HL-60 (cell line): Measurements from ENCODE around the gene SLC6A11.

Experiments used
- DNase-seq, 2 experiments: peaks; one replicate each; pipeline ENCODE4 v3.0.0-alpha.2; 2010 to 2020; ENCODE audit warnings: low read depth in 1 of 2, low spot score in 1 of 2
- H3K27ac ChIP-seq: fragments of 250-450 bp; sonication (Bioruptor Pico); replicated peaks from 2 replicates; pipeline ENCODE4 v1.5.1; 2020; ENCODE audit warnings: mild to moderate bottlenecking, moderate library complexity
- H3K27me3 ChIP-seq: fragments of 250-450 bp; sonication (Bioruptor Pico); 2 replicates; pipeline ENCODE4 v1.5.1; 2021; ENCODE audit warnings: mild to moderate bottlenecking, moderate library complexity; ENCODE audit not compliant: insufficient read depth, poor library complexity, severe bottlenecking
- H3K4me3 ChIP-seq: replicated peaks from 2 replicates; pipeline ENCODE4 v1.5.1; 2011; ENCODE audit warnings: mild to moderate bottlenecking, control low read depth, low read length; ENCODE audit not compliant: insufficient read depth
- CTCF ChIP-seq: IDR thresholded peaks from one replicate; pipeline ENCODE4 v1.5.1; 2011; ENCODE audit warnings: low read length, control low read depth, inconsistent platforms; ENCODE audit not compliant: insufficient read depth
- GABPA ChIP-seq: IDR thresholded peaks from 2 replicates; pipeline ENCODE4 v1.6.1; 2012; ENCODE audit warnings: low read depth
- POLR2AphosphoS5 ChIP-seq: IDR thresholded peaks from 2 replicates; pipeline ENCODE4 v1.6.1; 2012; ENCODE audit warnings: low read depth
- SPI1 ChIP-seq: IDR thresholded peaks from 2 replicates; pipeline ENCODE4 v1.6.1; 2012; ENCODE audit warnings: low read depth, mild to moderate bottlenecking, borderline replicate concordance
- TF ChIP-seq, protein P1 (sequence below): IDR thresholded peaks from 2 replicates; pipeline ENCODE4 v1.6.1; 2012; ENCODE audit warnings: low read depth; ENCODE audit not compliant: insufficient replicate concordance

SLC6A11 gene

DNA sequence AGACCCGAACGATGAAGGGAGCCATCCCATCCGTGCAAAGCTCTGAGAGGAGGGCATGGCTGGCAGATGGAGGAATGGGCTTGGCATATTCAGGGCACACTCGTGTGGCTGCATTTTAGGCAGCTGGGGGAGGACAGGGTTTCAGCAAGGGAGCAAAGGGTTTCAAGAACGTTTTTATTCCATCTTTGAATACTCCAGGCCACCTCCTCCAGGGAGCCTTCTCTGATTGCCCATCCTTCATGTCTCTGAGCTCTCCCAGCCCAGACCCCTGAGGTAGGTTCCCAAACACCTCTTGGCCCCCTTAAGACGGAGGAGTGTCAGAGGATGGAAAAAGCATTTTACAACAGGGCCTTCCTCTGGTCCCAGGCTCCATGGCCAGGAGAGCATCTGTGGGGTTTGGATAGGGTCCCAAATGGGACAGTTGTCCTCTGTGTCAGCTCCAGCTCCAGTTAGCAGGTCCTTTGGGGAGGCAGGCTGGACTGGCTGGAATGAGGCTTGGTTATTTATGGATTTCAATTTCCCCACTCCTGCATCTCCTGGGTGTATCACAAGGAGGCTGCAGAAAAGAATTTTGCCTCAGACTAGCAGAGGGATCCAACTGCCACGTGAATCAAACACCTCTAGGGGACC lies 158.8 kb downstream of the SLC6A11 start:
- Histone ChIP-seq H3K27me3 (peaks cover 11% of the 10 kb centered on the region), H3K27ac (no peak overlapping the region), H3K4me3 (no peak overlapping the region)
- TF ChIP-seq CTCF, result no peak
- TF ChIP-seq, protein P1, sequence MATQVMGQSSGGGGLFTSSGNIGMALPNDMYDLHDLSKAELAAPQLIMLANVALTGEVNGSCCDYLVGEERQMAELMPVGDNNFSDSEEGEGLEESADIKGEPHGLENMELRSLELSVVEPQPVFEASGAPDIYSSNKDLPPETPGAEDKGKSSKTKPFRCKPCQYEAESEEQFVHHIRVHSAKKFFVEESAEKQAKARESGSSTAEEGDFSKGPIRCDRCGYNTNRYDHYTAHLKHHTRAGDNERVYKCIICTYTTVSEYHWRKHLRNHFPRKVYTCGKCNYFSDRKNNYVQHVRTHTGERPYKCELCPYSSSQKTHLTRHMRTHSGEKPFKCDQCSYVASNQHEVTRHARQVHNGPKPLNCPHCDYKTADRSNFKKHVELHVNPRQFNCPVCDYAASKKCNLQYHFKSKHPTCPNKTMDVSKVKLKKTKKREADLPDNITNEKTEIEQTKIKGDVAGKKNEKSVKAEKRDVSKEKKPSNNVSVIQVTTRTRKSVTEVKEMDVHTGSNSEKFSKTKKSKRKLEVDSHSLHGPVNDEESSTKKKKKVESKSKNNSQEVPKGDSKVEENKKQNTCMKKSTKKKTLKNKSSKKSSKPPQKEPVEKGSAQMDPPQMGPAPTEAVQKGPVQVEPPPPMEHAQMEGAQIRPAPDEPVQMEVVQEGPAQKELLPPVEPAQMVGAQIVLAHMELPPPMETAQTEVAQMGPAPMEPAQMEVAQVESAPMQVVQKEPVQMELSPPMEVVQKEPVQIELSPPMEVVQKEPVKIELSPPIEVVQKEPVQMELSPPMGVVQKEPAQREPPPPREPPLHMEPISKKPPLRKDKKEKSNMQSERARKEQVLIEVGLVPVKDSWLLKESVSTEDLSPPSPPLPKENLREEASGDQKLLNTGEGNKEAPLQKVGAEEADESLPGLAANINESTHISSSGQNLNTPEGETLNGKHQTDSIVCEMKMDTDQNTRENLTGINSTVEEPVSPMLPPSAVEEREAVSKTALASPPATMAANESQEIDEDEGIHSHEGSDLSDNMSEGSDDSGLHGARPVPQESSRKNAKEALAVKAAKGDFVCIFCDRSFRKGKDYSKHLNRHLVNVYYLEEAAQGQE, result no peak
- TF ChIP-seq SPI1, result no peak
- no peak for TF ChIP-seq POLR2AphosphoS5
- no peak for TF ChIP-seq GABPA
- no peak for DNase-seq

- H3K4me3 ChIP-seq, result no peak overlapping the region
- no peak for DNase-seq
- no peak overlapping the region for H3K27ac ChIP-seq
- TF ChIP-seq POLR2AphosphoS5 (no peak), CTCF (no peak), SPI1 (no peak), GABPA (no peak)
- TF ChIP-seq, protein P1, result no peak
- H3K27me3 ChIP-seq, result peaks cover 11% of the 10 kb centered on the region
Measured at GRCh38 chr3:10975695-10976234, 159.7 kb downstream of the SLC6A11 start.

GRCh38 chr3:10976770-10977169 lies 160.7 kb downstream of the SLC6A11 start:
- H3K27me3 ChIP-seq, result peaks cover 11% of the 10 kb centered on the region
- DNase-seq, result no peak
- TF ChIP-seq POLR2AphosphoS5, result no peak

GRCh38 chr3:10977892-10978510 lies 162.0 kb downstream of the SLC6A11 start:
- TF ChIP-seq SPI1 (no peak), POLR2AphosphoS5 (no peak), CTCF (no peak)
- TF ChIP-seq, protein P1, result no peak
- H3K27ac ChIP-seq, result no peak overlapping the region
- H3K27me3 ChIP-seq, result peaks cover 4% of the 10 kb centered on the region
- DNase-seq, result no peak
- H3K4me3 ChIP-seq, result no peak overlapping the region

More at GRCh38 chr3:10976770-10977169, 160.7 kb downstream of the SLC6A11 start:
- Histone ChIP-seq H3K4me3 (no peak overlapping the region), H3K27ac (no peak overlapping the region)
